ENCODE results near the gene AKIRIN2. TPM values are rescaled to one million over a fixed set of nuclear protein-coding genes. Genes with fewer than 3 reads are reported as not detected.
"Not testable (repeated sequence)": the region's sequence is repeated elsewhere in the genome, so short reads cannot be mapped to it uniquely, and the experiment has no call there.

Gene AKIRIN2
- total and polyA plus RNA-seq, 8 donors: 7.3 to 20.1 (median 10.2) TPM

DNA sequence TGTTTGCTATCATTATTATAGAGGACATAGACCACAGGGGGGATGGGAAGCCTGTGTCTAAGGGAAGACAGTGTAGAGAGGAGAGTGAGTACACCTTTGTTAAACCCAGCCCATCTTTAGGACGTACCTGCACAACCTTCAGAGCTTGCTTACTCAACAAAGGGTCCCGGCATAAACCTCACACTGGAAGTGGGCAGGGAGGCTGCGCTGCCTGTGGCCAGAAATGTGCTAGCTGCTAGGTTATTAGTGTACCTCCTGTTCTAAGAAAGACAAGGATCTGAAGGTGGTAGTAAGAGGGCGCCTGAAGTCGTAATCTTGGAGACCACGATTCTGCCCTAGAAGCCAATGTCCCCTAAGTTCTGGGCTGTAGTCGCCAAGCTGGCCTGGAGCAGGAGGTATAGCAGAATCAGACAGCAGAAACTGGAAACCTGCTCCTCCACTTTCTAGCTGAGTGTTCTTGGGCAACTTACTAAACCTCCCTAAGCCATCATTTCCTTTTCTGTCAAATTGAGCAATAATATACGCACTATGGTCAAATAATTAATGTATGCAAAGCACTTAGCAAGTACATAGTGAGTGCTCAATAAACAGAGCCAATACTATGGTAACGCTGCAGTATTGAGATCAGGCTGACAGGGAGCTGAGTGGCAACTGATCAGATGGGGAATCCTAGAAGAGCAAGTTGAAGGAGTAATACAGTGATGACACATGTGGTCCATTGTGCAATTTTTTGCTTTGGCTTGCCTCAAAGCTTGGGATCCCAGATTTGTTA lies 16.8 kb upstream of the AKIRIN2 start:
- ATAC-seq: peak in 1 of 4 donors; percentile 14
- intact Hi-C loops (cut with DNase I): no loop called here
- no peak for FAIRE-seq
- 85 to 87% methylated on average over 9 of the region's 9 CpGs for WGBS, 2 donors
- H3K4me1 ChIP-seq: peaks cover 0 to 4% (median 0%) of the 10 kb centered on the region in 3 donors
- no peak overlapping the region for H3K27ac ChIP-seq
- H3K36me3 ChIP-seq: no peaks in the 10 kb centered on the region
- TF ChIP-seq, protein P1, sequence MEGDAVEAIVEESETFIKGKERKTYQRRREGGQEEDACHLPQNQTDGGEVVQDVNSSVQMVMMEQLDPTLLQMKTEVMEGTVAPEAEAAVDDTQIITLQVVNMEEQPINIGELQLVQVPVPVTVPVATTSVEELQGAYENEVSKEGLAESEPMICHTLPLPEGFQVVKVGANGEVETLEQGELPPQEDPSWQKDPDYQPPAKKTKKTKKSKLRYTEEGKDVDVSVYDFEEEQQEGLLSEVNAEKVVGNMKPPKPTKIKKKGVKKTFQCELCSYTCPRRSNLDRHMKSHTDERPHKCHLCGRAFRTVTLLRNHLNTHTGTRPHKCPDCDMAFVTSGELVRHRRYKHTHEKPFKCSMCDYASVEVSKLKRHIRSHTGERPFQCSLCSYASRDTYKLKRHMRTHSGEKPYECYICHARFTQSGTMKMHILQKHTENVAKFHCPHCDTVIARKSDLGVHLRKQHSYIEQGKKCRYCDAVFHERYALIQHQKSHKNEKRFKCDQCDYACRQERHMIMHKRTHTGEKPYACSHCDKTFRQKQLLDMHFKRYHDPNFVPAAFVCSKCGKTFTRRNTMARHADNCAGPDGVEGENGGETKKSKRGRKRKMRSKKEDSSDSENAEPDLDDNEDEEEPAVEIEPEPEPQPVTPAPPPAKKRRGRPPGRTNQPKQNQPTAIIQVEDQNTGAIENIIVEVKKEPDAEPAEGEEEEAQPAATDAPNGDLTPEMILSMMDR (IDR thresholded peaks at IDR 0.05): no peak
- no peak for DNase-seq
- H3K27me3 ChIP-seq: no peaks in the 10 kb centered on the region
- H3K4me3 ChIP-seq: no peak overlapping the region
- no peaks in the 10 kb centered on the region for H3K9me3 ChIP-seq

DNA sequence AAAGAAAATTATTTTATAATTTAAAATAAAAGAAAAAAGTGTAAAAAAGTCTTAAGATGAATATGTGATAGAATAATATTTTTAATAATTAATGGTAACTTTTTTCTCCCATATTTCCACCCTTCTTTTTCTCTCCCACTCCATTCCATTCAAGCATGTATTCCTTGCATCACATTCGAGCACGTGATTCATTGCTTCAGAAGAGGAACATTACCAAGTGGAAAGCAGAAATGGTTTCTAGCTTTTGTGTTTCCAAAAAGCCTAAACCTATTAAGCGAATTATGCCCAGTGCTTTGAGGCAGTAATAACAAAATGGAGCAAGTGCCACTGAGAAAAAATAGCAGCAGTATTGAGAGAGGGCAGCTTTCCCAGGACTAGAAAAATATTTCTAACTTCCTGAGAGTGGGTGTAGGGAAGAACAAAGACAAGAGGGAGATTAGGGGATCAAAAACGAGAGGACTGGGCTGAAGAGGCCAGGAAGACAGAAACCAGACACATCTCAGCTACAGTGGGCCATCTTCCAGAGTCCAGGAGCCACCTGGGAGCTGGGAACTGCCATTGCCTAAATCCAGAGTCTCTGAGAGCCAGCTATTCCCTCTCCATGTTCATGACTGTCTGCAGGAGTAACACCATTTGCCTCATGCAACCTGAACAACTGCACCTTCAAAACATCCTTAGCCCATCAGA lies 15.0 kb upstream of the AKIRIN2 start:
- no peaks in the 10 kb centered on the region for H3K27me3 ChIP-seq
- no peak for FAIRE-seq
- H3K9me3 ChIP-seq: no peaks in the 10 kb centered on the region
- no peaks in the 10 kb centered on the region for H3K36me3 ChIP-seq
- ATAC-seq: peak in 1 of 4 donors; percentile 21
- no peaks in the 10 kb centered on the region for H3K4me1 ChIP-seq
- 66 to 73% methylated on average over 4 of the region's 4 CpGs for WGBS, 2 donors
- TF ChIP-seq, protein P1 (IDR thresholded peaks at IDR 0.05): no peak
- no peak overlapping the region for H3K4me3 ChIP-seq
- no peak for DNase-seq
- intact Hi-C loops (cut with DNase I): no loop called here
- H3K27ac ChIP-seq: no peak overlapping the region

DNA sequence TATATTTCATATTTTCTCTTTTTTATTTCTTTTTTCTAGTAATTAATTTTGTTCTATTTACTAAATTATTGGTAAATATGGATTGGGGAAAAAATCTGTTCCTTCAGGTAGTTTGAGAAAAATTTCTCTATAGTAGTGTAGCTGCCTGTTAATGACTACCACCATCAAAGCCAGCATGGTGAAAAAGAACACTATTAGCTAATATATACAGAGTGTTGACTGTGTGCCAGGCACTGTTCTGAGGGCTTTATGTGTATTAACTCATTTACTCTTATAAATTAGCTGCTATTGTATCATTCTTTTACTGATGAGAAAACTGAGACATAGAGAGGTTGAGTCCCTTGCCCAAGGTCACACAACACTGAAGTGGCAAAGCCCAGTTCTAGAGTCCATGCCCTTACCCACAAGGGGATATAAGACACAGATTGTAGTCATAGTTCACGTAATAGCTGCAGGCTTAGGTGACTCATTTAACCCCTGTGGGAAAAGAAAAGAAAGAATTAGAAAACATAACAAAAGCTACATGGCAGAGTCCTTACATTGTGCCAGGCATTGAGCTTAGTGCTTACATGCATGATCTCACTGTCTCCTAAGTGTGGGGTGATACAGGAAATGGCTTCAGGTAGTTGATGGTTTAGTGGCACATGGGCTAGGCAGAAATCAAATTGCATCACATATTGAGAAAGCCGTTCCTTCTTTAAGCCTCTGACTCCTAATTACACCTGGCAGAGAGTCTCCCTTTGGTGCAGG lies 12.2 kb upstream of the AKIRIN2 start:
- ATAC-seq (no peak), FAIRE-seq (no peak), DNase-seq (no peak)
- Histone ChIP-seq H3K4me1 (no peaks in the 10 kb centered on the region), H3K27ac (no peak overlapping the region), H3K9me3 (no peaks in the 10 kb centered on the region), H3K27me3 (no peaks in the 10 kb centered on the region), H3K36me3 (no peaks in the 10 kb centered on the region), H3K4me3 (no peak overlapping the region)
- intact Hi-C loops (cut with DNase I): no loop called here
- 73 to 87% methylated on average over 2 of the region's 2 CpGs for WGBS, 2 donors
- TF ChIP-seq, protein P1 (IDR thresholded peaks at IDR 0.05): no peak

DNA sequence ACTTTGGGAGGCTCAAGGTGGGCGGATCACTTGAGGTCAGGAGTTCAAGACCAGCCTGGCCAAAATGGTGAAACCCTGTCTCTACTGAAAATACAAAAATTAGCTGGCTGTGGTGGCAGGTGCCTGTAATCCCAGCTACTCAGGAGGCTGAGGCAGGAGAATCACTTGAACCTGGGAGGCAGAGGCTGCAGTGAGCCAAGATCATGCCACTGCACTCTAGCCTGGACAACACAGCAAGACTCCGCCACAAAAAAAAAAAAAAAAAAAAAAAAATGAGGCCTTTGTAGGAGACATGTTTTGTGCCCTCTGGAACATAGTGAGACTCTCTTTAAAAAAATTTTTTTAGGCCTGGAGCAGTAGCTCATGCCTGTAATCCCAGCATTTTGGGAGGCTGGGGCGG lies 10.7 kb upstream of the AKIRIN2 start:
- FAIRE-seq; H3K9me3 ChIP-seq; ATAC-seq; H3K4me1 ChIP-seq; intact Hi-C loops (cut with DNase I); H3K27ac ChIP-seq; H3K27me3 ChIP-seq; H3K36me3 ChIP-seq; H3K4me3 ChIP-seq; DNase-seq: not testable (repeated sequence)
- 86 to 90% methylated on average over 2 to 3 of the region's 3 CpGs for WGBS, 2 donors

DNA sequence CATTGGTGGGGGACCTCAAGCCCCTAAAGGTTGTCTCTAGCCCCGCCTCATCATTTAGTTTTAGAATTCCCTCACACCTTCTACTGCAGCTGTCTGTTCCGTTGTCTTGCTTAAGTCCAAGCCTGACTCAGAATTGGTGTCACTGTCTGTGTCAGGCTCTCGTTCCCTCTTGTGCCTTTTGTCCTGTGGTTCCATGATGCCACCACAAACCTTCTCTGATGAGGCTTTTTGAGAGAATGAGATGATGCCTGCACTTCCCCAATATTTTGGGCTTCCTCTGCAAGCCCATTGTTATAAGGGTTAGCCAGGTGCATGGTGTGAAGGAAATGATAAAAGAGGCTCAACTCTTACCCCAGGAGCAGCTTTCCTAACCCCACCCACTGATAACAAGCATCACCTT lies 8.1 kb upstream of the AKIRIN2 start:
- ATAC-seq (no peak), DNase-seq (no peak), FAIRE-seq (no peak)
- intact Hi-C loops (cut with DNase I): no loop called here
- Histone ChIP-seq H3K36me3 (no peaks in the 10 kb centered on the region), H3K27me3 (no peaks in the 10 kb centered on the region), H3K27ac (no peak overlapping the region), H3K4me3 (no peak overlapping the region), H3K4me1 (no peaks in the 10 kb centered on the region), H3K9me3 (no peaks in the 10 kb centered on the region)
- WGBS, 2 donors: 76 to 82% methylated on average over 3 of the region's 3 CpGs
- TF ChIP-seq, protein P1 (IDR thresholded peaks at IDR 0.05): no peak

DNA sequence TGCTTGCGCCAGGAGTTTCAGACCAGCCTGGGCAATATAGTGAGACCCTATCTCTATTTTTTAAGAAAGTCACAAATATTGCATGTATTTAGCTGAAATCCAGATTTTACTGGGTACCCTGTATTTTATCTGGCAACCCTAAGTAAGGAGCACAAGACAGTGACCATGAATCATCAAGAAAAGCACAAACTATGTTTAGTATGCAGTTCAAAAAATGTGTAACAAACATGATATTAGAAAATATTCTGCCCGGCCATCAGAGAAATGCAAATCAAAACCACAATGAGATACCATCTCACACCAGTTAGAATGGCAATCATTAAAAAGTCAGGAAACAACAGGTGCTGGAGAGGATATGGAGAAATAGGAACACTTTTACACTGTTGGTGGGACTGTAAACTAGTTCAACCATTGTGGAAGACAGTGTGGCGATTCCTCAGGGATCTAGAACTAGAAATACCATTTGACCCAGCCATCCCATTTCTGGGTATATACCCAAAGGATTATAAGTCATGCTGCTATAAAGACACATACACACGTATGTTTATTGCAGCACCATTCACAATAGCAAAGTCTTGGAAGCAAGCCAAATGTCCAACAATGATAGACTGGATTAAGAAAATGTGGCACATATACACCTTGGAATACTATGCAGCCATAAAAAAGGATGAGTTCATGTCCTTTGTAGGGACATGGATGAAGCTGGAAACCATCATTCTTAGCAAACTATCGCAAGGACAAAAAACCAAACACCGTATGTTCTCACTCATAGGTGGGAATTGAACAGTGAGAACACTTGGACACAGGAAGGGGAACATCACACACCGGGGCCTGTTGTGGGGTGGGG lies 6.8 kb upstream of the AKIRIN2 start:
- 76 to 87% methylated on average over 5 to 6 of the region's 7 CpGs for WGBS, 2 donors
- intact Hi-C loops (cut with DNase I); ATAC-seq; FAIRE-seq; H3K4me3 ChIP-seq; H3K27me3 ChIP-seq; H3K9me3 ChIP-seq; H3K27ac ChIP-seq; H3K4me1 ChIP-seq; H3K36me3 ChIP-seq; DNase-seq: not testable (repeated sequence)

Data from pancreas (tissue), 10 donors.